ENCODE results near the gene SSBP3. TPM values are rescaled to one million over a fixed set of nuclear protein-coding genes. Genes with fewer than 3 reads are reported as not detected.

Gene SSBP3
- polyA plus RNA-seq, 1 donor (not counting 4 experiments of a cell fraction or from before 2014, with no cell fraction given): 16.9 TPM

GRCh38 chr1:54302549-54302948 lies 103.6 kb downstream of the SSBP3 start:
- Histone ChIP-seq H3K9ac (ENCODE audit: control insufficient read depth, extremely low read depth, insufficient read depth, low read length) (no peak overlapping the region), H3K9me3 (ENCODE audit: control insufficient read depth, low read depth, low read length) (no peaks in the 10 kb centered on the region), H3K9me1 (ENCODE audit: control insufficient read depth, extremely low read depth, insufficient read depth, low read length) (no peaks in the 10 kb centered on the region), H3K4me3 (ENCODE audit: control insufficient read depth in 2 of 3, extremely low read depth in 1 of 3, insufficient read depth in 2 of 3, low read depth in 1 of 3, low read length in 3 of 3) (no peak overlapping the region), H3K36me3 (ENCODE audit: control insufficient read depth in 2 of 2, extremely low read depth in 1 of 2, insufficient read depth in 2 of 2, low read length in 2 of 2) (no peaks in the 10 kb centered on the region), H4K20me1 (ENCODE audit: control insufficient read depth, extremely low read depth, insufficient read depth, low read length) (no peaks in the 10 kb centered on the region), H2AFZ (ENCODE audit: control insufficient read depth, low read length) (no peak overlapping the region), H3K27me3 (ENCODE audit: control insufficient read depth, extremely low read depth, insufficient read depth, low read length) (no peaks in the 10 kb centered on the region), H3K4me2 (ENCODE audit: control insufficient read depth, extremely low read depth, insufficient read depth, low read depth, low read length) (no peak overlapping the region), H3K27ac (ENCODE audit: control insufficient read depth, insufficient read depth, low read length) (no peak overlapping the region), H3K79me2 (ENCODE audit: control insufficient read depth, insufficient read depth, low read length) (peaks cover 13% of the 10 kb centered on the region), H3K4me1 (ENCODE audit: control insufficient read depth, extremely low read depth, insufficient read depth, low read length) (peaks cover 4% of the 10 kb centered on the region)
- FAIRE-seq: no peak
- dilution Hi-C loops (cut with MboI; ENCODE audit: extremely low pct_ligation_motif_present, low sequenced_read_pairs): no loop called here
- TF ChIP-seq, protein P1, sequence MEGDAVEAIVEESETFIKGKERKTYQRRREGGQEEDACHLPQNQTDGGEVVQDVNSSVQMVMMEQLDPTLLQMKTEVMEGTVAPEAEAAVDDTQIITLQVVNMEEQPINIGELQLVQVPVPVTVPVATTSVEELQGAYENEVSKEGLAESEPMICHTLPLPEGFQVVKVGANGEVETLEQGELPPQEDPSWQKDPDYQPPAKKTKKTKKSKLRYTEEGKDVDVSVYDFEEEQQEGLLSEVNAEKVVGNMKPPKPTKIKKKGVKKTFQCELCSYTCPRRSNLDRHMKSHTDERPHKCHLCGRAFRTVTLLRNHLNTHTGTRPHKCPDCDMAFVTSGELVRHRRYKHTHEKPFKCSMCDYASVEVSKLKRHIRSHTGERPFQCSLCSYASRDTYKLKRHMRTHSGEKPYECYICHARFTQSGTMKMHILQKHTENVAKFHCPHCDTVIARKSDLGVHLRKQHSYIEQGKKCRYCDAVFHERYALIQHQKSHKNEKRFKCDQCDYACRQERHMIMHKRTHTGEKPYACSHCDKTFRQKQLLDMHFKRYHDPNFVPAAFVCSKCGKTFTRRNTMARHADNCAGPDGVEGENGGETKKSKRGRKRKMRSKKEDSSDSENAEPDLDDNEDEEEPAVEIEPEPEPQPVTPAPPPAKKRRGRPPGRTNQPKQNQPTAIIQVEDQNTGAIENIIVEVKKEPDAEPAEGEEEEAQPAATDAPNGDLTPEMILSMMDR (optimal IDR thresholded peaks at IDR 0.05 in 1 of 3, IDR thresholded peaks at IDR 0.05 in 1 of 3, conservative IDR thresholded peaks at IDR 0.05 in 1 of 3; ENCODE audit: extremely low read depth in 1 of 3, insufficient read depth in 2 of 3, low read length in 3 of 3): no peak
- TF ChIP-seq EZH2 (IDR thresholded peaks at IDR 0.05; ENCODE audit: low read length): no peak
- DNase-seq (ENCODE audit: low read depth, low spot score): no peak

DNA sequence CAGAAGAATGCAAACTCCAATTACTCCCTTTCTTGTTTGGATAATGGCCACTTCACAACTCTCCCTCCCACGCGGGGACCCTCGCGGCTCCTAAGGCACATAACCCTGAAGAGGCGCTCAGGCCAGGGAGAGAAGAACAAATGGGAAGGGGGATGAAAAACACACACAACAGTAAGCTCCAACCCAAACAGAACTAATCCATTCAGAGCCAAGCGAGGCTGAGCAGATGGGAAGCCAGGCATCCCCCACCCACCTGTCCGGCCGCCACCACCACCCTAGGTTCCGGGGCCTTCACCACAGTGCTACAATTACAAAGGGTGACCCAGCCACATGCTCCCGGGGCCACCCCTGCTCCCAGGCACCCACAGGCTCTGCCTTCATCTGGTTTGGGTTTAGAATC lies 104.7 kb downstream of the SSBP3 start:
- Histone ChIP-seq H3K4me1 (ENCODE audit: control insufficient read depth, extremely low read depth, insufficient read depth, low read length) (peaks cover 4% of the 10 kb centered on the region), H3K9me3 (ENCODE audit: control insufficient read depth, low read depth, low read length) (no peaks in the 10 kb centered on the region), H3K36me3 (ENCODE audit: control insufficient read depth in 2 of 2, extremely low read depth in 1 of 2, insufficient read depth in 2 of 2, low read length in 2 of 2) (no peaks in the 10 kb centered on the region), H4K20me1 (ENCODE audit: control insufficient read depth, extremely low read depth, insufficient read depth, low read length) (no peaks in the 10 kb centered on the region), H3K9me1 (ENCODE audit: control insufficient read depth, extremely low read depth, insufficient read depth, low read length) (no peaks in the 10 kb centered on the region), H2AFZ (ENCODE audit: control insufficient read depth, low read length) (no peak overlapping the region), H3K9ac (ENCODE audit: control insufficient read depth, extremely low read depth, insufficient read depth, low read length) (no peak overlapping the region), H3K4me3 (ENCODE audit: control insufficient read depth in 2 of 3, extremely low read depth in 1 of 3, insufficient read depth in 2 of 3, low read depth in 1 of 3, low read length in 3 of 3) (no peak overlapping the region), H3K79me2 (ENCODE audit: control insufficient read depth, insufficient read depth, low read length) (peaks cover 8% of the 10 kb centered on the region), H3K27ac (ENCODE audit: control insufficient read depth, insufficient read depth, low read length) (no peak overlapping the region), H3K27me3 (ENCODE audit: control insufficient read depth, extremely low read depth, insufficient read depth, low read length) (no peaks in the 10 kb centered on the region), H3K4me2 (ENCODE audit: control insufficient read depth, extremely low read depth, insufficient read depth, low read depth, low read length) (no peak overlapping the region)
- TF ChIP-seq EZH2 (IDR thresholded peaks at IDR 0.05; ENCODE audit: low read length): no peak
- TF ChIP-seq, protein P1 (optimal IDR thresholded peaks at IDR 0.05 in 1 of 3, IDR thresholded peaks at IDR 0.05 in 1 of 3, conservative IDR thresholded peaks at IDR 0.05 in 1 of 3; ENCODE audit: extremely low read depth in 1 of 3, insufficient read depth in 2 of 3, low read length in 3 of 3): no peak
- dilution Hi-C loops (cut with MboI; ENCODE audit: extremely low pct_ligation_motif_present, low sequenced_read_pairs): no loop called here
- FAIRE-seq: no peak
- DNase-seq (ENCODE audit: low read depth, low spot score): no peak
